ENCODE measurements around the gene ZNF445. TPM values are rescaled to one million over a fixed set of nuclear protein-coding genes. Genes with fewer than 3 reads are reported as not detected.
"Not testable (repeated sequence)": the region's sequence is repeated elsewhere in the genome, so short reads cannot be mapped to it uniquely, and the experiment has no call there.

ZNF445 gene
- total and polyA plus RNA-seq, 4 donors = 2.1 to 8.7 (median 4.9) TPM

DNA sequence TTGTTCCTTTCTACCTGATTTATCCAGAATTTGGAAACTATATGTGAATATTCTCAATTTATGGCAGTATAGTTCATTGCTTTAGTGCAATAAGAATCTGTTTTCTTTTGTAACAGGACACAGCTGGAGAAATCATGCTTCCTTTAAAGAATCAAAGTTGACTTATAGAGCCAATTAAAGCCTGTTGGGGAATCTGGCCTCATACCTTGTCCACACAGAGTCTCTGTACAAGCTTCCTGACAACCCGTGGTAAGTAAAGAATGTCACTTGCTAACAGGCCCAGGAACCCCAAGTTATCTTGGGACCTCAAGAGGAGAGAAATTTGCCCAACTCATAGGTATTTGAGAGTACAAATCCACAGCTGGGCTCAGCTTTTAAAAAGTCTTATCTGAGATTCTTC lies 10.2 kb downstream of the ZNF445 start:
- Histone ChIP-seq H3K27ac (ENCODE audit: low read depth in 1 of 2, low read length in 2 of 2) (no peak overlapping the region), H3K36me3 (ENCODE audit: control insufficient read depth in 4 of 4, insufficient read depth in 3 of 4, low read depth in 1 of 4, low read length in 3 of 4) (peaks cover 2 to 16% (median 12%) of the 10 kb centered on the region in 4 donors), H3K27me3 (ENCODE audit: control insufficient read depth in 4 of 4, insufficient read depth in 4 of 4, low read length in 3 of 4) (no peaks in the 10 kb centered on the region), H3K9me3 (ENCODE audit: control insufficient read depth in 4 of 4, low read length in 3 of 4) (no peaks in the 10 kb centered on the region), H3K9ac (ENCODE audit: low read depth in 1 of 2, low read length in 2 of 2) (no peak overlapping the region), H3K4me1 (ENCODE audit: control insufficient read depth in 4 of 4, insufficient read depth in 4 of 4, low read length in 3 of 4) (no peaks in the 10 kb centered on the region), H3K4me3 (ENCODE audit: low read depth in 1 of 3, low read length in 3 of 3) (no peak overlapping the region)
- no peak for DNase-seq (ENCODE audit: low spot score)
- 42% methylated on average over 1 of the region's 1 CpG for WGBS
- TF ChIP-seq YY1 (IDR thresholded peaks at IDR 0.05) = no peak
- TF ChIP-seq, protein P1, sequence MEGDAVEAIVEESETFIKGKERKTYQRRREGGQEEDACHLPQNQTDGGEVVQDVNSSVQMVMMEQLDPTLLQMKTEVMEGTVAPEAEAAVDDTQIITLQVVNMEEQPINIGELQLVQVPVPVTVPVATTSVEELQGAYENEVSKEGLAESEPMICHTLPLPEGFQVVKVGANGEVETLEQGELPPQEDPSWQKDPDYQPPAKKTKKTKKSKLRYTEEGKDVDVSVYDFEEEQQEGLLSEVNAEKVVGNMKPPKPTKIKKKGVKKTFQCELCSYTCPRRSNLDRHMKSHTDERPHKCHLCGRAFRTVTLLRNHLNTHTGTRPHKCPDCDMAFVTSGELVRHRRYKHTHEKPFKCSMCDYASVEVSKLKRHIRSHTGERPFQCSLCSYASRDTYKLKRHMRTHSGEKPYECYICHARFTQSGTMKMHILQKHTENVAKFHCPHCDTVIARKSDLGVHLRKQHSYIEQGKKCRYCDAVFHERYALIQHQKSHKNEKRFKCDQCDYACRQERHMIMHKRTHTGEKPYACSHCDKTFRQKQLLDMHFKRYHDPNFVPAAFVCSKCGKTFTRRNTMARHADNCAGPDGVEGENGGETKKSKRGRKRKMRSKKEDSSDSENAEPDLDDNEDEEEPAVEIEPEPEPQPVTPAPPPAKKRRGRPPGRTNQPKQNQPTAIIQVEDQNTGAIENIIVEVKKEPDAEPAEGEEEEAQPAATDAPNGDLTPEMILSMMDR (IDR thresholded peaks at IDR 0.05; ENCODE audit: low read depth, low read length, missing input control) = no peak
- TF ChIP-seq EGR1 (IDR thresholded peaks at IDR 0.05; ENCODE audit: low read depth in 2 of 2) = no peak
- TF ChIP-seq FOXA1 (IDR thresholded peaks at IDR 0.05) = no peak
- TF ChIP-seq HNF4G (IDR thresholded peaks at IDR 0.05) = no peak
- TF ChIP-seq RAD21 (IDR thresholded peaks at IDR 0.05) = no peak
- TF ChIP-seq GABPA (IDR thresholded peaks at IDR 0.05 in 1 of 2, conservative IDR thresholded peaks at IDR 0.05 in 1 of 2) = no peak
- TF ChIP-seq, protein P2, sequence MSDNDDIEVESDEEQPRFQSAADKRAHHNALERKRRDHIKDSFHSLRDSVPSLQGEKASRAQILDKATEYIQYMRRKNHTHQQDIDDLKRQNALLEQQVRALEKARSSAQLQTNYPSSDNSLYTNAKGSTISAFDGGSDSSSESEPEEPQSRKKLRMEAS (IDR thresholded peaks at IDR 0.05) = no peak
- no peak for TF ChIP-seq JUND (IDR thresholded peaks at IDR 0.05)
- TF ChIP-seq SP1 (IDR thresholded peaks at IDR 0.05) = no peak
- TF ChIP-seq, protein P3, sequence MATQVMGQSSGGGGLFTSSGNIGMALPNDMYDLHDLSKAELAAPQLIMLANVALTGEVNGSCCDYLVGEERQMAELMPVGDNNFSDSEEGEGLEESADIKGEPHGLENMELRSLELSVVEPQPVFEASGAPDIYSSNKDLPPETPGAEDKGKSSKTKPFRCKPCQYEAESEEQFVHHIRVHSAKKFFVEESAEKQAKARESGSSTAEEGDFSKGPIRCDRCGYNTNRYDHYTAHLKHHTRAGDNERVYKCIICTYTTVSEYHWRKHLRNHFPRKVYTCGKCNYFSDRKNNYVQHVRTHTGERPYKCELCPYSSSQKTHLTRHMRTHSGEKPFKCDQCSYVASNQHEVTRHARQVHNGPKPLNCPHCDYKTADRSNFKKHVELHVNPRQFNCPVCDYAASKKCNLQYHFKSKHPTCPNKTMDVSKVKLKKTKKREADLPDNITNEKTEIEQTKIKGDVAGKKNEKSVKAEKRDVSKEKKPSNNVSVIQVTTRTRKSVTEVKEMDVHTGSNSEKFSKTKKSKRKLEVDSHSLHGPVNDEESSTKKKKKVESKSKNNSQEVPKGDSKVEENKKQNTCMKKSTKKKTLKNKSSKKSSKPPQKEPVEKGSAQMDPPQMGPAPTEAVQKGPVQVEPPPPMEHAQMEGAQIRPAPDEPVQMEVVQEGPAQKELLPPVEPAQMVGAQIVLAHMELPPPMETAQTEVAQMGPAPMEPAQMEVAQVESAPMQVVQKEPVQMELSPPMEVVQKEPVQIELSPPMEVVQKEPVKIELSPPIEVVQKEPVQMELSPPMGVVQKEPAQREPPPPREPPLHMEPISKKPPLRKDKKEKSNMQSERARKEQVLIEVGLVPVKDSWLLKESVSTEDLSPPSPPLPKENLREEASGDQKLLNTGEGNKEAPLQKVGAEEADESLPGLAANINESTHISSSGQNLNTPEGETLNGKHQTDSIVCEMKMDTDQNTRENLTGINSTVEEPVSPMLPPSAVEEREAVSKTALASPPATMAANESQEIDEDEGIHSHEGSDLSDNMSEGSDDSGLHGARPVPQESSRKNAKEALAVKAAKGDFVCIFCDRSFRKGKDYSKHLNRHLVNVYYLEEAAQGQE (IDR thresholded peaks at IDR 0.05) = no peak
- TF ChIP-seq FOXA2 (IDR thresholded peaks at IDR 0.05) = no peak
- TF ChIP-seq TAF1 (conservative IDR thresholded peaks at IDR 0.05) = no peak
- TF ChIP-seq HNF4A (conservative IDR thresholded peaks at IDR 0.05) = no peak

DNA sequence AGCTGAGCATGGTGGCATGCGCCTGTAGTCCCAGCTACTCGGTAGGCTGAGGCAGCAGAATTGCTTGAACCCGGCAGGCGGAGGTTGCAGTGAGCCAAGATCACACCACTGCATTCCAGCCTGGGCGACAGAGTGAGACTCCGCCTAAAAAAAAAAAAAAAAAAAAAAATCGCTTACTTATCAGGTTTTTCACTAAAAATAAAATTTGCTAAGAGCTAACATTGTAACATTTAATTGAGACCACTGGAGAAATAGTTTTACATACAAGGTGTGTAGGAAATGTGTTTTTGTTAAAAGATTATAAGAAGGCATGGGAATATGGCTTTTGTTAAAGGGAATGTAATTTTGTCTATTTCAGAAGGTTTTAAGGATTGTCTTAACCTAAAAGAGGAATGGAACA lies 12.6 kb downstream of the ZNF445 start:
- not testable (repeated sequence) for H3K27me3 ChIP-seq (ENCODE audit: control insufficient read depth in 4 of 4, insufficient read depth in 4 of 4, low read length in 3 of 4); H3K9ac ChIP-seq (ENCODE audit: low read depth in 1 of 2, low read length in 2 of 2); H3K4me3 ChIP-seq (ENCODE audit: low read depth in 1 of 3, low read length in 3 of 3); H3K27ac ChIP-seq (ENCODE audit: low read depth in 1 of 2, low read length in 2 of 2); H3K9me3 ChIP-seq (ENCODE audit: control insufficient read depth in 4 of 4, low read length in 3 of 4); DNase-seq (ENCODE audit: low spot score); H3K4me1 ChIP-seq (ENCODE audit: control insufficient read depth in 4 of 4, insufficient read depth in 4 of 4, low read length in 3 of 4)
- H3K36me3 ChIP-seq (ENCODE audit: control insufficient read depth in 4 of 4, insufficient read depth in 3 of 4, low read depth in 1 of 4, low read length in 3 of 4) = peaks cover 2 to 21% (median 14%) of the 10 kb centered on the region in 4 donors
- WGBS = 96% methylated on average over 7 of the region's 7 CpGs

DNA sequence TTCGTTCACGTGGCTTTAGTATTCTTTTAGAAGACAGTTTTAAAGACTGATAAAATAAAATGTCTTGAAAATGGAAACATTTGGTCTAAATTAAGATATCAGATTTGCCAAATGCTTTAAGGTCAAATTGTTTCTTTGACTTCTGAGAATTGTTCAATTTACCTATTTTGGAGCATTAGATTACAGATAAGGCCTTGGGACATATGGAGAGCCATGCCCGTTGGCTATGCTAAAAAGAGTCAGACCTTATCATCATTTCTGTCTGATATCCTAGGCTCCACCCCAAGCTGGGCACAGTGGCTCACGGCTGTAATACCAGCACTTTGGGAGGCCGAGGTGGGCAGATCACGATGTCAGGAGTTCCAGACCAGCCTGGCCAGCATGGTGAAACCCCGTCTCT lies 13.0 kb downstream of the ZNF445 start:
- Histone ChIP-seq H3K27me3 (ENCODE audit: control insufficient read depth in 4 of 4, insufficient read depth in 4 of 4, low read length in 3 of 4) (no peaks in the 10 kb centered on the region), H3K36me3 (ENCODE audit: control insufficient read depth in 4 of 4, insufficient read depth in 3 of 4, low read depth in 1 of 4, low read length in 3 of 4) (peaks cover 2 to 21% (median 13%) of the 10 kb centered on the region in 4 donors)
- 97% methylated on average over 7 of the region's 7 CpGs for WGBS

More for the DNA sequence above, 13.0 kb downstream of the ZNF445 start:
- H3K9me3 ChIP-seq (ENCODE audit: control insufficient read depth in 4 of 4, low read length in 3 of 4) = peaks cover 0 to 9% (median under 1%) of the 10 kb centered on the region in 4 donors
- no peak overlapping the region for H3K27ac ChIP-seq (ENCODE audit: low read depth in 1 of 2, low read length in 2 of 2)
- TF ChIP-seq, protein P1 (IDR thresholded peaks at IDR 0.05; ENCODE audit: low read depth, low read length, missing input control) = no peak
- no peak for TF ChIP-seq HNF4A (conservative IDR thresholded peaks at IDR 0.05)
- TF ChIP-seq, protein P4, sequence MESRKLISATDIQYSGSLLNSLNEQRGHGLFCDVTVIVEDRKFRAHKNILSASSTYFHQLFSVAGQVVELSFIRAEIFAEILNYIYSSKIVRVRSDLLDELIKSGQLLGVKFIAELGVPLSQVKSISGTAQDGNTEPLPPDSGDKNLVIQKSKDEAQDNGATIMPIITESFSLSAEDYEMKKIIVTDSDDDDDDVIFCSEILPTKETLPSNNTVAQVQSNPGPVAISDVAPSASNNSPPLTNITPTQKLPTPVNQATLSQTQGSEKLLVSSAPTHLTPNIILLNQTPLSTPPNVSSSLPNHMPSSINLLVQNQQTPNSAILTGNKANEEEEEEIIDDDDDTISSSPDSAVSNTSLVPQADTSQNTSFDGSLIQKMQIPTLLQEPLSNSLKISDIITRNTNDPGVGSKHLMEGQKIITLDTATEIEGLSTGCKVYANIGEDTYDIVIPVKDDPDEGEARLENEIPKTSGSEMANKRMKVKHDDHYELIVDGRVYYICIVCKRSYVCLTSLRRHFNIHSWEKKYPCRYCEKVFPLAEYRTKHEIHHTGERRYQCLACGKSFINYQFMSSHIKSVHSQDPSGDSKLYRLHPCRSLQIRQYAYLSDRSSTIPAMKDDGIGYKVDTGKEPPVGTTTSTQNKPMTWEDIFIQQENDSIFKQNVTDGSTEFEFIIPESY (IDR thresholded peaks at IDR 0.05) = no peak
- H3K4me1 ChIP-seq (ENCODE audit: control insufficient read depth in 4 of 4, insufficient read depth in 4 of 4, low read length in 3 of 4) = no peaks in the 10 kb centered on the region
- no peak for DNase-seq (ENCODE audit: low spot score)
- H3K9ac ChIP-seq (ENCODE audit: low read depth in 1 of 2, low read length in 2 of 2) = no peak overlapping the region
- H3K4me3 ChIP-seq (ENCODE audit: low read depth in 1 of 3, low read length in 3 of 3) = no peak overlapping the region
